Fibroblast of the conjunctiva (primary cell): ENCODE data around the gene ALX4.

ENCODE experiments used
- DNase-seq: peaks from one replicate; pipeline ENCODE4 v3.0.0-alpha.2; 2010; ENCODE audit warnings: low read depth

The ALX4 gene

DNA sequence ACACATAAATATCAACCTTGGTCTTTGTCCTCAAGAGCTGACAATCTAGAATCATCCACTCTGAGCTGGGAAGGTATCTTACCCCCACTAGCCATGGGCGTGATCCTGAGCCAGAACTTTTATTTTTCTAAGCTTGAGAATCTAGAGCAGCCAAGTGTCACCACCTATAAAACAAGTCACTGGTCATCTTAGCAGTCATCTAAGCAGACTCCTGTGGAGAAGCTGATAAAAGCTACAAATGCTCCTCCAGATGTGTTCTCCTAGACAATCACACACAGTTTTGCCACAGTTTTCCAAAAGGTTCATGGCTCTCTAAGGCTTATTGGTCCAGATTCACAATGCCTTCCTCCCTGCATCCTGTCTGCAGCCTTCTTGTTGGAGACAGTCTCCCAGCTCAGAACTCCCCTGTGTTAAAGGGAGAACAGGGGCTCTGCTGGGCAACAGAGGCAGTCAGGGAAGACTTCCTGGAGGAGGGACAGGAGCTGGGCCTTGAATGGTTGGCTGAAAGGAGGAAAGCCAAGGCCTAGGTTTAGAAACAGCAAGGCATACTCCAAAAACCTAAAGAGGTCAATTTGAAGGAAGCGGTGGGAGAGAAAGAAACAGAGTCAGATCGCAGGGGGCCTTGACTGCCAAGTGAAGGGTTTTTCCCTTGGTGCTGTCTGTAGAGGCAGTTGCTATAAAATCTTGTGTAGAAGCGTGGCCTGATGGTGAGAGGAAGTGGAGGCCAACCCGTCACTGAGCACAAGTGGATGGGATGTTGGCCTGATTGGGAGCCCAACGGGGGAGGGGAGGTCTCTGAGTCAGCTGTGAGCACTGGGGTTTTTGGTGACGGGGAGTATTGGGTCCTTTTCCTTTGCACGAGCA, 42.0 kb downstream of the ALX4 start:
- no peak for DNase-seq

DNA sequence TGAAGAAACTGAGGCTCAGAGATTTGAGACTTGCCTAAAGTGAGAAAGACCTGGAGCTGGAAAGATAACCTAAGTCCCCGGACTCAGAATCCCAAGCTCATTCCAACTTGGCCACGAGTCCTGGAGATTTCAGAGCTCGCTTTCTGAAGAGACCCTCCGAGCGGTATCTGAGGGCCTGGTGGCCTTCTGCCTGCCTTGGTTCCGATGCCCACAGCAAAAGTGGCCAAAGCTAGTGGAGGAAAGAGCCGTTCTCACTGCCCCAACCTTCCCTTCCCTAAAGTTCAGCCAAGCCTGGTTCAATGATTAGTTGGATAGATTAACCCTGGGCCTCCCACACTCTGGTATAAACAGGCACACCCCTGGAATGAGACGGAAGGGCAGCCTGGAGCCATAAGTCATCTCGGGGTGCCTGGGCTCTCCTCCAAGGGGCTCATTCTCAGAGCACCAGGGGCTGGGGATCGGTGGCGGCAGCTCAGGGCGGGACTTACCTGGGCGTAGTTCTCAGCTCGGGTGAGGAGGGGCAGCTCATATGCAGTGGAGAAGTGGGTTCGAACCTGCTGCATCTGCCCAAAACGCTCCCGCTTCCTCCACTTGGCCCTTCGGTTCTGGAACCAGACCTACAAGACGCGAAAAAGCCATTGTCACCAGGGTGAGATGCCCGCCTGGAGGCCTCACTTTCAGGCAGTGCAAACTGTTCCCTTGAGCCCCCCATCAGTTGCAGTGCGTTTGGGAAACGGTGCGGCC, 42.8 kb downstream of the ALX4 start:
- no peak for DNase-seq

DNA sequence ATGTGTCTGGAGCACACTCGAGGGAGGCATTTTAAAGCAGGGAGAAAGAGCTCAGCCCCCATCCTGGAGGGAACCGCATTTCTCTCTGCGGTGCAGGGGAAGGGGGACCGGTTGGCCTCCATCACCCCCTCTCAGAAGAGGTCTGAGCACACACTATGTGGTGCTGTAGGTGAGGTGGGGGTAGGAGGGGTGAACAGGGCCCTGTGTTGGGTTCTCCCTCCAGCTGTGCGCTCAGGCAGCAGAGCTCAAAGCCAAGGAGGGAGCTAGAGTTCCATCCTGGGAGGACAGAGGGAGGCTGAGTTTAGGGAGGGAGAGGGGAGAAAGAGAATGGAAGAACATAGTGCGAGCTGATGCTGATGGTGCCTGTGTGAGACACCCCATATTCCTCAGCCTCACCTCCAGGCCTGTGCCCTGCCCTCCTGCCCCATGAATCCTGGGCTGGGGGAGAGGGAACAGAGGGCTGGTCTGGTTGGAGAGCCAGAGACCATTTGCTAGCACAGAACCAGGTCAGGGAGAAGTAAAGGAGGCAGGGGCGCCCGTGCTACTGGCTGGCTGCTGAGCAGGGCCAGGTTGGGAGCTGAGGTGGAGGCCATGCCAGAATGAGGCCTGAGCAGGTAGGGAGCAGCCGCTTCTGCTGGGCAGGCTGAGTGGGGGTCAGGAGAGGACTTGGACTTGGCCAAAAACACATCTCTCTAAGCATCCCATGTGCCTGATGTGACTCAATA, 43.7 kb downstream of the ALX4 start:
- DNase-seq = no peak

DNA sequence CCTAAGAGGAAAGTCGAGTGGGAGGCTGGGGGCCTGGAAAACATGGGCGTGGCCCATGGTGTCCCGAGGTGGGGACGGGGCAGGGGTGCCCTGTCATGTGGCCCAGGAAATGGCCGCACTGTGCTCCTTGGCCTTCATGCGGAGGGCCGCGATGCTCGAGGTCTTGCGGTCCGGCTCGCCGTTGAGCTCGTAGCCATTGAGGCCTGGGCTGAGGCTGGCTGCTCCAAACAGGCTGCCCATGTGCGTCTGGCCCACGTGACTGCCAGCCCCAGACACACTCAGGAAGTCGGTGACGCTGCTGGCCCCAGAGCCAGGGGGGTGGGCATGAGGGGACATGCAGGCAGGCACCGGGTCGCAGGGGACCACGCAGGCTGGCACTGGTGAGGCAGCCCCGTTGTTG, 45.2 kb downstream of the ALX4 start:
- no peak for DNase-seq

DNA sequence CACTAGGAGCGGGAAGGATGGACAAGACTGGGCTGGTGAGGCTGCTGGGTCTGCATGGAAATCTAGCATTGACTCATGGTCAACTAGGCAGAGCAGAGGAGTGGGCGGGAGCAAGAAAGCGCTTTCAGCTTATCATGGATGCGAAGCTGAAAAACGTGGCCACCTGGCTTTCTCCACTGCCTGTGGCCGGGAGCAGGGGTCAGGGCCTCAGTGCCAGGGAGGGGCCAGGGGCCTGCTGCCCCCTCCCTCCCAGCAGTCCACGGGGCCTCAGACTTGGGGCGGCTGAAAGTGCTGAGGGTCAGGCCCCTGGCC, 45.5 kb downstream of the ALX4 start:
- no peak for DNase-seq

DNA sequence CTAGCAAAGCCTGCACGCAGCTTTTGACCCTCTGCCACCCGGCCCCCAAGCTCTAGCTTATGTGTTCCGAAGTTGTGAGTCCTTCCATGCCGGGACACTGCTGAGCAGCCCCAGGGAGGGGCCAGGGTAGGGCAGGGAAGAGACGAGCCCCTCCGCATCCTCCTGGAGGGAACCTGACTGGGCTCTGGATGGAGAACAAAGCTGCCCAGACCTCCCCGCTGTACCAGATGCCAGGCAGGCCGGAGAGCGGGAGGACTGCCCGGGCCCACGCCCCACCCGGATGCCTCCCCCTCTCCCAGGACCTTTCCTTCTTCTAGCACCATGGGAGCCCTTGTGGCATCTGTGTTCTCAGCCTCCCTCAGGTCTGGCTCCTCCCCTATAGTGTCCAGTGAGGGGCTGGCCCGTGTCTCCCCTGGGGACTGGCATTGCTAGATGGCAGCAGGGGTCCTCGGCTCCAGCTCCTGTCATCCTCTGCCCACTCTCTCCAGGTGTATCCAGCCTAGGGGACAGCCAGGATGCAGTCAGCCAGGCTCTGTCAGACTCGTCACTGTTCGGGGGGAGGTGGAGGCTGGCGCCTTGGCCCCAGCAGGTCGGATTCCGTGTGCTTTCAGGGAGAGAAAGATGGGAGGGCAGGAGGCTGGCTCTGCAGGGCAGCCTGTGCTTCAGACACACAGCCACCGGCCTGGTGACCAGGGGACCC, 46.1 kb downstream of the ALX4 start:
- DNase-seq = no peak

DNA sequence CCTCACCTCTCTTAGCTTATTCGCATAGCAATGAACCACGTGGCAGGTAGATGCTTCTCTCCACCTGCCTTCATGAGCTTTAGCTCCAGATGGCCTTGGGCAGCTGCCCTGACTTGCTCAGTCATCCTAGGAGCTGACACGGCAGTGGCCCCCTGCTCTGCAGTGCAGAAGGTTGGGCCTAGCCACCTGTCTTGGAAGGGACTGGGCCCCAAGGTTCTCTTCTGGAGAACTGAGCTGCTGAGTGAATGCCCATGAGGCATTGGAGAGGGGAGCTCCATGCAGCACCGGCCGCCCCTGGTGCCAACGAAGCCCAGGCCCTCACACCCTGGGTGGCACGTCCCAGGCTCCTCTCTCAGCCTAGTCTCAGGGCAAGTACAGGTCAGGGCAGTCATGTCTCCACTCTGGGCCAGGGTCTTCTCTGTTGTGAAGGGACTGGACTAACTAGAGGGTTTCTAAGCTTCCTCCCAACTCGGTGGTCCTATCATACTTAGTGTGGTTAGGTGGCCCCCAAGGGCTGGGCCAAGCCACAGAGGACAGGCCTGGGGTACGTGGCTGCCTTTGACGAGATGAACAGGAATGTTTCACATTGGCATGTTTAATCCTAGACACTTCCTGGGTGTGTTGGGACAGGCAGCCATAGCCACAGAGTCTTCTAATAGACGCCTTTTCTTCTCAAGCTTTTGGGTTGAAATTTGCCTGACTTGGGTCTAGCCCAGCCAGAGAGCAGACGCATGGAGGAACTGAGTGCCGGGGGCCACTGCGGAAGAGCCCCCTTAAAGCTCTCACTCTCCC, 47.9 kb downstream of the ALX4 start:
- no peak for DNase-seq

DNA sequence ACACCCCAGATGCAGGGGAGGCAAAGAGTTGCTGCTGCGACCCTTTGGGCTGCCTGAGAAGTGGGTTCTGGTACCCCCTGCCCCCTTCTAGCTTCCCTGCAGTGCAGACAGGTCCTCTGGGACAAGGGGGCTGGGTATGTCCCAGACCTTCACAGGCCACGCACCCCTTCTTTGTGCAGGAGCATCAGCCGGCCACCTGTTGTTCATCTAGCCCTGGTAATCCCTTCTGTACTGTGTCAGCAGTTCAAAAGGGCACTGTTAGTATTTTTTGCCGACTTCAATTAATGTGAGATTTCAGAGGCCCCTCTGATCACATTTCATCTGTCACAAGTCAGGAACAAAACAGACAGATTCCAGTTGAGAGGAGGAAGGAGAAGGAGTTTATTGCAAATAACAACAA, 49.9 kb downstream of the ALX4 start:
- DNase-seq = no peak

DNA sequence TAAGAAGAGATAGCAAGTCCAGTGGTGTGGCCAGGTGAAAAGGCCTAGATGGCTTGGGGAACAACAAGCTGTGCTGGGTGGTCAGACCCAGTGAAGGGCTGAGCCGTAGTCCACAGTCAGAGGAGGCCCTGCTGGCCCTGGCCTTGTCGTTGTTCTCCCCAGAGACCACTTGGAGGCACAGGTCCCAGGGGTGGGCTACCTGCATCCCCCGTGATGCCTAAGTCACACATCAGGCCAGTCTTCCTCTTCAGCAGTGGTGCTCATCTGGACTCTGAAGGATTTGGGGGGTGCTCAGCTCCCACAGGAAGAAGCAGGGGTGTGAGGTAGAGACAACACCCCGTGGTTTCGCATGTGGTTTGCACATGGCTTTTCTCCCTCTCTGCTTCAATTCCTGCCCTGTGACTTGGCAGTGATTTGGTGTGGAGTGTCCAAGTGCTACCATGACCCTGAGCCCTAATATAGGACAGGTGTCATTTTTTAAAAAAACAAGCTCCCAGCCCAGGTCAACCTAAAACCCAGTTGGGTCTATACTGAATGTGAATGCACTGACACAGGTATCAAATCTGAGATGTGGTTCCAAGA, 51.0 kb downstream of the ALX4 start:
- DNase-seq = no peak

DNA sequence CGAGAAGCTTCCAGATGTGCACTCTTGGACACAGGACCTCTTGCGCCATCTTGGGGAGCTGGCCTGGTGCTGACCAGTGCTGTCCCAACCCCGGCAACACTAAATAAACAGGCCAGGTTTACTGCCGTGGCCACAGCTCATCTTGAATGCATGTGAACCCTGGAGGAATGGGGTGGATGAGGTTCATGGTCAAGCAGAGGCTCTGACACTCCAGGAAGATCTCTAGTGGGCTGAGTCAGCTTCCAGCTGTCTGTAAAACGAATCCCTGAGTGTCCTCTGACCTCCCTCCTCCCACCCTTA, 51.8 kb downstream of the ALX4 start:
- DNase-seq = no peak

DNA sequence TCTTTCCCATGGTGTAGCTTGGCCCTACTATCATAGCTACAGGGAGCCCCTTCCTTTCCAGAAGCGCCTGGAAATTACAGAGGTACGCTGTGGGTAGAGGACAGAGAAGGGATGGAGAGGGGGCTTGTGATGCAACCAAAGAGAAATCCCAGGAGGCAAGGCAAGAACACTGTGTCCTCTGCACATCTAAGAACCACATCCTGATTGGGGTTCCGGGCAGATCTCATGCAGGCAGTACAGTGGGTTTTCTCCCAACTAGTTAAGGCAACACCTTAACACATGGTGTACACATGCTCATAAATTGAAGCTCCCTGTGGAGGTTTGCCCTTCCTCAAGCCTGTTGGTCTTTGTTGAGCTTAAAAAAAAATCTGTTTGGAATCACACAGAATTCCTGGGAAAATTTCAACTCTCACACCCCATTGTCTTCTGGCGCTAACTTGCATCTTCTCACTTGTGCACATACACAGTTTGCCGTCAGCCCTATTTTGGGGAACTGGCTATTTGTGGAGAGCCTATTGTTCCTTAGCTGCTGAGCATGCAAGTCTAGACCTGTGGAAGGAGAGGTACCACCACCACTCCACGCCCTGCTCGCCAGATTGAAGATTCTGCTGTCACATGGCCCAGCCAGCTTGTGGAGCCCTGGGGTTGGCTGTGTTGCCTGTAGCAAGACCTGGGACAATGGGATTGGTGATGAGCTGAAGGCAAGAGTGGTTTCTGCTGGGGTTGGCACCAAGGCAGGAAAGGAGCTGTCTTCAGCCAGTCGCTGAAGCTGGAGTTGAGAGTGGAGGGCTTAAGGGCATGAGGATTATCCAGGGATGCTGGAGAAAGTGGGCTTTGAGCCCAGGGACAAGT, 52.4 kb downstream of the ALX4 start:
- no peak for DNase-seq

DNA sequence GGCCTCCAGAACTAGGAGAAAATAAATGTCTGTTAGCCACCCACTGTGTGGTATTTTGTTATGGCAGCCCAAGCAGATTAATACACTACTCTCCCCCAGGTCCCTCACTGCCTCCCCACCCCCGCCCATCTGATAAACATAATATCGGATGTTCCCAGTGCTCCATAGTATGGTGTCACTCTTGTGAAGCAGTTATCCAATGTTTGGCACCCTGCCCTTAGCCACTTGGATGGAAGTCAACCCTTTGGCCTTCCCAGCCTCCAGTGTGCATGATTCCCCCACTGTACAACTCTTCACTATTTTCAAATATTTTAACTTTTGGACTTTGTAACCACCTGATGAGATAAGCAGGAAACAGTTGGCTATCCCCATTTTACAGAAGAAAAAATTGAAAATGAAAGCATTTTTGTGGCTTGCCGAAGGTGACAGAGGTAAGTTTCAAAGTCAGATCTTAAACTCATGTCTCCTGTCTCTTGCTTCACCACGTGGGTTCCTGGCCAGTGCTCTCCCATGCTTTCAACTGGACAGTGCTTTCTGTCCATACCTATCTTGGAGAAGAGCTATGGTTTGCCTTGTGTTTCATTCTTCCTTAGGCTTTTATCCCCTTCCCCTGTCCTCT, 53.2 kb downstream of the ALX4 start:
- DNase-seq = no peak

DNA sequence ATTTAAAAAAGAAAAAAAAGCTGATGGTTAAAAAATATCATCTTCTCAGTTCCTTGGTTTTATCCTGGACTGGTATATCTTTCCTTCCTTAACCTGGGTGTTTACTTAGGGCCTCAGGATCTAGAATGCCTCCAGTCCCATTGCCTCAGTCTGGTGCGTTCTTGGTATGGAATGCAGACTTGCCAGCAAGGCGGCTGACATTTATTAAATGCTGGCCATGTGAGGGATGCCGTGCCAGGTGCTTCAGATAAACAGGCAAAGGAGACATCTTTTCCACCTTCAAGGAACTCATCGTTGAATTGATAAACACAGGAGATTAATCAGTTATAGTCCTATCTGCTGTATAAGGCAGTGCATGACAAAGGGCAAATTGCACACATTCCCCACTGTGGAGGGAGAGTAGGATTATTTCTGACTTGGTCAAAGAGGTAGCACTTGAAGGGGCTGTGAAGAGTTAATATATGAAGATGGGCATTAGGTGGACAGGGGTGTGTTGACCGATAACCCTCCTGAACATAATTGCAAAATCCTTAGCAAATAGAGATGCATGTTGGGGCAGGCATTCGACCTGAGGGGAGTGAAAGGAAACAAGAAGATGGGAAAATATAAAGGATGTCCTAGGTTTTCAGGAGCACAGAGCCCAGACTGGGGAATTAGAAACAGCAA, 54.4 kb downstream of the ALX4 start:
- DNase-seq = no peak

DNA sequence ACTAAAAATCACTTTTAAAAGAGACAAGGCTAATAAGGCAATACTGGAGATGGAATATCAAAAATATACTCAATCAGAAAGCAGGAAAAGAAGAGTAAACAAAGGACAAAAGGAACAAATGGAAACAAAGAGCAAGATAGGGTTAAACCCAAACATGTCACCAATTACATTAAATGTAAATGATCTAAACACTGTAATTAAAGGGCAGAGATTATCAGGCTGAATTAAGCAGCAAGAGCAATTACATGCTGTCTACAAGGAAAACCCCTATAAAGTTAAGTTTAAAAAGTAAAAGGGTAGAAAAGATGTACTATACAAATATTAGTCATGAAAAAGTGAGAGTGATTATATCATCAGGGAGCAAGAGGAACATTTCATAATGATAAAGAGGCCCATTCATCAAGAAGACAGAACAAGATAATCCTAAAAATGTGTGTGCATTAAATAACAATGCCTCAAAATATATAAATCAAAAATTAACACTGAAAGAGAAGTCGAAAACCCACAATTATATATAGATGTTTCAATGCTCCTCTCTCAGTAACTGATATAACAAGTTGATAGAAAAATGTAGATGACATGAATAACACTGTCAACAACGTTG, 56.8 kb downstream of the ALX4 start:
- DNase-seq = no peak

DNA sequence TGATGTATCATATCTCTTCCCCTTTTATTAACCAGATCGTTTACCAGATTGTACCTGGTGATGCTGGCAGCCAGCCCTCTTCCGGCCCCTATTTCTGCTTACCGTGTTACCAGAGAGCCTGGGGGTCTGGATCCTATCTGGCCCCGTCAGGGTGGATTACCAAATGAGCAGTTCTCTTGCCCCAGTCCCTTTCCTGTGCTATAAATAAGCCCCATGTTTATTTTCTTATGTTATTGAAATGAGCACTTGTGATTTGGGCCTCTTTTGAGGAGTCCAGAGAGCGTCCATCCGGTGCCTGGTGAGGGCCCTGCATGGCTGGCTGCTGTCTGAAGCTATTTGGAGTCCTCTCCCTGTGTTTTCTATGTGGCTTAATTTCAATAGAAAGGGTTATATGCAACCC, 59.5 kb downstream of the ALX4 start:
- no peak for DNase-seq

DNA sequence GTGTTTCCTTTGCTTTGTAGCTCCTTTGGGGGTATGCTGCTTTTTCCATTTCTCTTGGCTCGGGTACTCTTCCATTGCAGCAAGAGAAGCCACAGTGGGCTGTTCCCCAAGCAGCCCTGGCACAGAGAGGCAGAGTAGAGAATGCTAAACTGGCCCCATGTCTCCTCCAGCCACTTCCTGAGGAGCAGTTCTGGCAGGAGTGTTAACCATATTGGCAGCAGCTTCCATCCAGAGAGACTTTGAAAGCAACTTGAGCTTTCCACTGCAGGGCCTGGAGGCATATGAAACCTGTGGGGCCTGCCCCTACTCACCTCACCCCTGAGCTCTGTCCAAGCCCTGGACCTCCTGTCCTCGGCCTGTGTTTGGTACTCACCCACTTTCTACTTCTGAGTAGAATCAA, 61.8 kb downstream of the ALX4 start:
- no peak for DNase-seq

DNA sequence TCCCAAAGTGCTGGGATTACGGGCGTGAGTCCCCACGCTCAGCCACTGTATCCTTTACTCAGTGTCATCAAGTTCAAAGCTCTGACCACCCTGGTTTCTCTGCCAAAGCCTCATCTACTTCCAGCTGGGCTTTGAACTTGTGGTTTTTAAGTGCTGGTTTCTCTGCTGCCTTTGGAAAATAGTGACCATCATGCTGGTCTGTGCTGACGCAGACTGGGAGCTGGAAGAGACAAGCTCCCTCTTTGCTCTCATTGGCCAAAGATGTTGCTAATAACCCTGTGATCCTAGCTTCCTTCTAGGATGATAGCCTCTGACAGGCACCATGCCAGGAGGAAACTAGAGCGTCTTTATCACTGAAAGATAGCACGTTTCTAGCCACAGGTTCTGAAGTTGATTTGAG, 62.4 kb downstream of the ALX4 start:
- DNase-seq = no peak

DNA sequence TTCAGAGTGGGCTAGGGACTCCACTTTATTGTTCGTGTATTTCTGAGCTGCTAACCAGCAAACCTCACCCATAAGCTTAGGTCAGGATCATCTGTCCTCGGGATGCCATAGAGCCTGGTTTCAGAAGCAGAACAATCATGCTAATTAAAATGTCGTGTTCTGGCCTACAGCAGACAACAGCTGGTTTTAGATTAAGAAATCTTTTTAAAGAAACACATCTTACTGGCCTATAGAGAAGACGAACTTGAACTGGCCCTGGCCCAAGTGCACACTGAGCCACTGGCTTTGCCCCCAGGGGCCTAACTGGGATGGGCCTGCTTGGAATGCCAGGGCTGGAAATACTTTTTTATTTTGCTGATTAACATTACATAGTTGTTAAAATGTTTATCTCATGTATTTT, 63.2 kb downstream of the ALX4 start:
- peak; percentile 64 for DNase-seq
